Muscle of arm (tissue), 12 donors: ENCODE measurements around the gene ARHGDIA. TPM values are rescaled to one million over a fixed set of nuclear protein-coding genes. Genes with fewer than 3 reads are reported as not detected.

Experiments used
- DNase-seq: peaks from one replicate; pipeline ENCODE4 v3.0.0-alpha.2; 2013
- polyA plus RNA-seq, 12 donors: library from polyadenylated mRNA; unstranded; fragments of 120-200 nt; gene quantifications; one replicate each; pipeline ENCODE4 v1.2.1, GENCODE V29; 2013; ENCODE audit not compliant: insufficient read length in 12 of 12

The ARHGDIA gene
- polyA plus RNA-seq, 12 donors = 114 to 310 (median 158) TPM; not detected in 1

DNA sequence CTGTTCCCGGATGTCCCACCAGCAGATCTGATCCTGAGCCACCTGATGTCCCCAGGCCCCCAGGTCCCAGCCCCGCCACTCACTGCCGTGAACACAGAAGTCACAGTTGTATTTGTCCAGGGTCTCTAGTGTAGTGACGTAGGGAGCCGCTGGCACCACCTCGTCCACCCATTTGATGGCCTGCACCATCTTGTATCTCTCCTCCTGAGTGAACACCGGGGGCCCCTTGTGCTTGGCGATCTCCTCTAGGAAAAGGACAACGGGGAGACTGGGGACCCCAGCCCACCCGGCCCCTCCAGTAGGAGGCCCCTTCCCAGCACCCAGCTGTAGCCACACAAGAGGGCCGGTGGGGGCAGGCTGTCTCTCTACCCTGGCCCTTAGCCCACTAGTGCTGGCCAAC is 37.7 kb upstream of the ARHGDIA start:
- DNase-seq = no peak

DNA sequence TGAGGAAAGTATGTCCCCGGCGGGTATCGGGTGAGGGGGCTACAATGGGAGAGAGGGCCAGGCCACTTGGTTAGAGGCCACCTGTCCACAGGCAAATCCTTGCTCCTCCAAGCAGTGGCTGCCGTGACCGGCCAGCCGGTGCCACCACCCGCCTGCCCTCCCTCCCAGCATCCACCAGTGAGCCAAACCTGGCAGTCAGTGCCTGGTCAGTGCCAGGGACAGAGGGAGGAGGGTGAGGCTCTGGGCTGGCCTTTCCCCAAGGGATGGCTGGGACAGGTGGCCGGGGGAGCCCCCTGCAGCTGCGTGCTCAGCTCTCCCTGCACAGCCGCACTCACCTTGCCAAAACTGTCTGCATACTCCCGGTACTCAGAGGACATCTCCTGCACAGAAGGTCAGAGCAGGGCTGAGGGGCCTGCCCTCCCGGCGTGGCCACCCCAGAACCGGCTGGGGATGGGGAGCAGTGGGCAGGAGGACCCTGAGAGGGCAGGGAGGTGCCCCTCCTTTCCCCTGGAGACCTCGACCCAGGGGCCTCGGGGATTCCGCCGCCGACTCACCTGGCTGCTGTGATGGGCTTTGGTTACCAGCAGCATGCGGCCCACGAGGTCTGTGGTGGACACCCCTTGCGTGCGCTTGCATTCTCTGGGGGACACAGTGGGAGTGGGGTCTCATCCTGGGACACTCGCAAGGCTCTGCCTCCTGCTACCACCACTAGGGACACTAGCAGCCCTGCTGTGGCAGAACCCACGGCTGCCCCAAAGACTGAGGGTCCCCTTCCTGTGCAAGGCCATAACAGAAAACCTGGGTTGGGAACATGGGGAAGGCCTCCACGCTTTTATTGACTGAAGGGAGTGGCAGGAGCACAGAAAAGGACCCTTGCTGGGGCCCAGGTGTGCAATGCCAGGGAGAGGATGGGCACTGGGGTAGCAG is 36.3 kb upstream of the ARHGDIA start:
- no peak for DNase-seq

DNA sequence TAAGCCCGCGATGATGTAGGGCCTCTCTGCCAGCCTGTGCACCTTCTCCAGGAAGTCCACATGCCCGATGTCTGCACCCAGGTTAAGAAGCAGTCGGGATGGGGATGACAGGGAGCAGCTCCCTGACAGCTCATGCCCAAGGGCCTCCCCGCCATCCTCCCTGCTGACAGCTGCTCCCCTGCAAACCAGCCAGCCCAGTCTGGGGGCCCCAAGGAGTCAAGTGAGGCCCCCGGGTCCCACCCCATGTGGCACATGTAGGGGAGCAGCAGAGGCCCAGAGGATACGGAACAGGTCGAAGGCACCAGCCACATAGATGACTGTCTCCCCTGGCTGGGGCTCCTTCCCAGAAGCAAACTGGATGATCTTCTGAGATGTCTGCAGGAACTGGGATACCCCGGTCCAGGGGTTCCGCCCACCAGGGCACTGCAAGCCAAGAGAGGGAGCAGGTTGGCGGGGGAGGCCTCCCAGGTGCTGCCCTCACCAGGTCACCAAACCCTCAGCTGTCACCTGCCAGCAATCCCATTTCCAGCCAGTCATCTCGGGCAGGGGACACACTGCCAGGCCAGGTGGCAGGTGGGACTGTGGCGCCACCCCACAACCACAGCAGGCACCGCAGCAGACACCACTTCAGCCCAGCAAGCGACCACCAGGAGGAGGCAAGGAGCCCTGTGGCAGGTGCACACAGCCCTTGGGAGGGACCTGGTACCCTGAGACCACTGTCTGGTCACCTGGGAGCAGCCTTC is 35.5 kb upstream of the ARHGDIA start:
- no peak for DNase-seq

DNA sequence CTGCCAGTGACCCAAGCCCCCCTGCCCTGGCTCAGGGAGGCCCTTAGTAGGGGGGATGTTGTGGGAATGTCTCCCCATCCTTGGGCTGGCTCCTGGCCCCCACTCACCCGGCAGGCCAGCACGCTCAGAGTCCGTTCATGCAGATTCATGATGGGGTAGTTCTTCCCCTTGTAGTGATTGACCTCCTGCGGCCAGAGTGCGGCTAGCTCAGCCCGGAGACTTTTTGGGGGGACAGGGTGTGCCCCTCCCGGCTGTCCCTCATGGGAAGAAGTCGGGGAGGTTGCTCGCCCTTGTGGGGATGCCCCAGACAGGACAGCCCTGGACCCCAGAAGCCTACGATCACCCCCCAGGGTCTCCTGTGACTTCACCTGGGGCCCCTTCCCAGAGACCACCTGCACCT is 34.9 kb upstream of the ARHGDIA start:
- no peak for DNase-seq

DNA sequence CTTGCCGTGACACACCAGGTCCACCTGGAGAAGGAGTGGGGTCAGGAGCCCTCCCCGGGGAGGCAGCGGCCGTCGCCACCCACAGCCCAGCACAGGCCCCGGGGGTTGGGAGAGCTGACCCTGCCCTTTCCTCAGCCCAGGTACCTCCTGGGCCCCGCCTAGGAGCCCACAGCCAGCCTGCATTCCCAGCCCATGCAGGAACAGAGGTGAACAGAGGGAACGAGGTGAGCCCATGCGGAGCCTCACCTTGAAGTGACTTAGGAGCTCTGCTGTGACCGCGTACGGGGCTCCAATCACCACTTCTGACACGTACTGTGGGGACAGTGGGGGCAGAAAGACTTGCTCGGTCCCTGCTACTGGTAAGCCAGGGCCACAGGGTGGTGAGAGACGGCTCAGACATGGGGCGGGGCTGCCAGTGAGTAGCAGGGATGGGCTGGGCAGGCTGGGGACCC is 34.3 kb upstream of the ARHGDIA start:
- DNase-seq = no peak

DNA sequence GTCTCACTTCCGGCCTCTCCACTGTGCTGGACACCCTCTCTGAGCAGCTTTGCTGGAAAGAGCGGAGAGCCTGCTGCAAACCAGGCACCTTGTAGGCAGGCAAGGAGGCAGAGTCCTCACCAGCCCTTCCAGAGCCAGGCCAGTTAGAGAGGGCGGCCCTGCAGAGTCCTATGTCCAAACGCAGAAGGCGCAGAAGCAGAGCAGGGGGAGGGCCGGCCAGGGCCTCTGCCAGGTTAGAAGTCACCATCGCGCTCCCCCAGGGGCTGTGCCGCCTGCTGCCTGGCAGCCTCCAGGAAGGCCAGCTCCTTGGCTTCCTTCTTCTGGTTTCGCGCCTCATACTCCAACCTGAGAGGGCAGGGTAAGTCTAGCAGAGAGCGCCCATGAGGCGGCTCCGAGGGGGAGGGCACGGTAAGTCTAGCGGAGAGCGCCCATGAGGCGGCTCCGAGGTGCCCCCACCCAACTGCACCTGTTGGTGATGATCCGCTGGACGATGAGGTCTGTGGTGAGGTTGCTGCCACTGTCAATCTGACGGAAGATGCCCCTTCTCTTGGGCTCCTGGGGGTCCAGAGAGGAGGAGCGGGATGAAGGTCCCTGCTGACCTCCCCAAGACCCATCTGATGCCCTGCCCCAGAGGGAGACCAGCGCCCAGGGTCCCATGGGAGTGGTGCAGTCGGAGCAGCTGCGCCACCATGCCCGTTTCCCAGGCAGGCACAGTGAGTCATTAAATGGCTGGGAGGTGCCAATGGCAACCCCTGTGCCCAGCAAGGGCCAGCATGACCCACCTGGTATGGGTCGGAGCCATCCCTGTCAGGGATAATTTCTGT is 33.7 kb upstream of the ARHGDIA start:
- DNase-seq = no peak

DNA sequence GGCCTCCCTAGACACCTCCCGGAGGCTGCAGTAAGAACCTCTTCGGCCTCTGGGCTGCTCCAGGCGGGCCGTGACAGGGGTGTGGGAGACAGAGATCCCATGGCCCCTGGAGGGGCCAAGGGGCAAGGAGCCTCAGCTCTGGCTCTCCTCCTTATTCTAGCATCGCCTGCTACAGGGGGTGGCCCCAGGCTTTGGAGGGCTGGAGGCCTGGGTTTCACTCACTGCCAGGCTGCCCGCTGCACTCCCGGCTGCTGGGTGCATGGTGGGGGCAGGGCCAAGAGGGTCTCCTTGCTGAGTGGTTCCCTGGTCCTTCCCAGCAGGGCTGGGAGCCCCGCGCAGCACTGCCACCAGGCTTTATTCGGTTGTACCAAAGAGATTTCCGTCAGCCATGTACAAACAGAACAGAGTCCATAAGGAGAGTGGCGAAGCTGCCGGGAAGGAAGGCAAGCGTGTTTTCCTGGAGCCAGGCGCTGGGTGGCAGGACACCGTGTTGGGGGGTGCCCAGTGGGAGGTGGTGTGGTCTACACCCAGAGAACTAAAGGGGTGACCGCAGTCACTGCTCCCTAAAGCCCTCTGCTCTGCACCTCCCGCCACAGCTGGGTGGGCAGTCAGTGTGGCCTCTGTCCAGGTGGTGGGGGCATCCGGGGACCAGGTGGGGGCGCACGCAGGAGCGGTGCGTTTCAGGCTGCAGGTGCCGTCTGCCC is 32.9 kb upstream of the ARHGDIA start:
- no peak for DNase-seq

DNA sequence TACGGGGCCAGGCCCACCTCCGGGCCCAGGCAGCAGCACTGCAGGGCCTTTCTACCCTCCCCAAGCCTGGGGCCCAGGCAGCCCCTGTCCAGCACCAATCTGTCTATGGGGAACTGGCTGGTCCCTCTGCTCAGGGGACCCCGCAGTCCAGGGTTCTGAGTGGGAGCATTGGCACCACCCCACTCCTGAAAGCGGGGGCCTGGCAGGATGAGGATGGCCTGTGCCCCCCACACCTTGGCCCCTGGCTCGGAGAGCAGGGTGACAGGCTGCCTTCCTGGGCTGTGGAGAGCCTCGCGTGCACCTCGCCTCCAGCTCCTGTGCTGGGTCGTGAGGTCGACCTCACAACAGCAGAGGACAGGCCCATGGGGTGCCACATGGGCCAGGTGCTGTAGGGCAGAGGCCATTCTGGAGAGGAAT is 32.3 kb upstream of the ARHGDIA start:
- no peak for DNase-seq

DNA sequence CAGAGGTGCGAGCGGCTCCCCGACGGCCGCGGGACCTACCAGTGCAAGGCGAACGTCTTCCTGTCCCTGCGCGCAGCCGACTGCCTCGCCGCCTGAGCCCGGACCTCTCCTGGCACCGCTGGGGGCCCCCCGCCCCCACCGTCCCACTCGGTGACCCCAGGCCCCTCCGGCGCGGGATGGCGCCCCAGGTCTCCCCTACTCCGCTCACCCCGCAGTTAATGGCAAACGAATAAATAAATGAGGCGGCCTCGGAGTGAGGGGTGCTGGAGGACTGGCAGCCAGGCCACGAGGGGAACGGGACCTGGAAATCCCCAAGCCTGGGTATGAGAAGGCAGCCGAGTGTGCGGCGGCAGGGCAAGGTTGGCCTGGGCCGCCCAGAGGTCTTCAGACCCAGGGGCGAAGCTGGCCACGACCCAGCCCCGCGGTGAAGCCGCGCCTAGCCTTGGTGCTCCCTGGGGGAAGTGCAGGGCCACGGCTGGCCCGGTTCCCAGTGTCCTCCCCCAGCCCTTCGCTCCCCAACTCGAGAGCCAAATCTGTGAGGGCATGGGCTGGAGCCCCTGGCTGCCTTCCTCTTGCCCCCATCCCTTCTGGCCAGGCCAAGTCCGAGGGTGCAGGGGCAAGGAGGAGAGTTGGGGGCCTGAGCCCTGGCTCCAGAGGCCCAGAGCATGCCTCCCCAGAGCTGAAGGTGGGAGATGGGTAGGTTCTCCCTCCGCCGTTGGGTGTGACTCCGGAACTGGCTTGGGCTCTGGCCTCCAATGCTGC is 31.7 kb upstream of the ARHGDIA start:
- DNase-seq = no peak

DNA sequence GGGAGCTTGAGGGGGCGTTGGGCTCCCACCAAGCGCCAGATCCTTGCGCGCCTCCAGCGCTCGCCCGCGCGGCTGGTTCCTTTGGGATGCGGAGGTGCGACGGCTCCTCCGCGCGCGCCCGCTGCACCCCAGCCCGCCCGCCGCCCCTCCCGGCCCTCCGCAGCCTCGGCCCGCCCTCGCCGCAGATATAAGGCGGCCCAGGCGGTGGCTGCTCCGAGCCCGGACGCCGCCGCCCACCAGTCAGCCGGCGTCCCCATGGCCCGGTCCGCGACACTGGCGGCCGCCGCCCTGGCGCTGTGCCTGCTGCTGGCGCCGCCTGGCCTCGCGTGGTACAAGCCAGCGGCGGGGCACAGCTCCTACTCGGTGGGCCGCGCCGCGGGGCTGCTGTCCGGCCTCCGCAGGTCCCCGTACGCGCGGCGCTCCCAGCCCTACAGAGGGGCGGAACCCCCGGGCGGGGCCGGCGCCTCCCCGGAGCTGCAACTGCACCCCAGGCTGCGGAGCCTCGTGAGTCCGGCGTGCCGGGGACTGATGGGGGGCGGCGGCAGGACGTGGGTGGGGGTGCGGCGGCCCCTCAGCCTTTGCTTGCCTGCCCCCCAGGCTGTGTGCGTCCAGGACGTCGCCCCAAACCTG is 31.0 kb upstream of the ARHGDIA start, which contains the start of gene NPB:
Gene NPB, plus strand, starts transcription at position 216 of the 630 bp plus-strand sequence. Its CDS starts 40 bp downstream, at position 256.
- no peak for DNase-seq

DNA sequence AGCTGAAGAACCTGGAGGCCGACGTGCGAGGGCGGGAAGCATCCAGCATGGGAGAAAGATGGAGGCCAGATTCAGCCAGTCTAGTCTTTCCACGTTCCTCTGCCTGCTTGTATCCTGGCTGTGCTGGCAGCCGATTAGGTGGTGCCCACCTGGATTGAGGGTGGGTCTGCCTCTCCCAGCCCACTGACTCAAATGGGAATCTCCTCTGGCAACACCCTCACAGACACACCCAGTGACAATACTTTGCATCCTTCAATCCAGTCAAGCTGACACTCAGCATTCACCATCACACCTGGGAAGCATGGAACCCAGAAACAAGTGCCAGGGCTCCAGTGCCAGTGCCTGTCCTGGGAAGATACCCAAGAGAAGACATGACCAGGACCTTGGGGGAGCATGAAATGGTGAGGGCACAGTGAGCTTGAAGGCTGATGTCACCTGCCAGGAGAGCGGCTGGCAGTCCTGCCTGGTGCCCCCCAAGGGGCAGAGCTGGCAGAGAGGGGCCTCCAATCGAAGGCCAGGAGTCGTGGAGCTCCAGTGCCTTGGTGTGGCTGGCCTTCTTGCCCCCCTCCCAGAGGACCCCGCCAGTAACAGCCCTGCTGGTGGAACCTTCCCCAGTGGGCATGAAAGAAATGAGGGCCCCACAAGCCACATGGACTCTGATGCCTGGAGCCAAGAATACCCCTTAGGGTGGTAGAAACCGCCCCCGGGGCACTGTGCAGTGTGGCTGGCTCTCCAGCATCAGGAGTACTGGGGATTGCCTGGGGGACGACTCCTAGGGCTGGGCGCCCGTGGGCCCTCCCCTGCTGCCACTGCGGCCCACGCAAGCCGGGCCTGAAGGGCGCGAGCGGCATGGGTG is 30.3 kb upstream of the ARHGDIA start:
- DNase-seq = no peak

DNA sequence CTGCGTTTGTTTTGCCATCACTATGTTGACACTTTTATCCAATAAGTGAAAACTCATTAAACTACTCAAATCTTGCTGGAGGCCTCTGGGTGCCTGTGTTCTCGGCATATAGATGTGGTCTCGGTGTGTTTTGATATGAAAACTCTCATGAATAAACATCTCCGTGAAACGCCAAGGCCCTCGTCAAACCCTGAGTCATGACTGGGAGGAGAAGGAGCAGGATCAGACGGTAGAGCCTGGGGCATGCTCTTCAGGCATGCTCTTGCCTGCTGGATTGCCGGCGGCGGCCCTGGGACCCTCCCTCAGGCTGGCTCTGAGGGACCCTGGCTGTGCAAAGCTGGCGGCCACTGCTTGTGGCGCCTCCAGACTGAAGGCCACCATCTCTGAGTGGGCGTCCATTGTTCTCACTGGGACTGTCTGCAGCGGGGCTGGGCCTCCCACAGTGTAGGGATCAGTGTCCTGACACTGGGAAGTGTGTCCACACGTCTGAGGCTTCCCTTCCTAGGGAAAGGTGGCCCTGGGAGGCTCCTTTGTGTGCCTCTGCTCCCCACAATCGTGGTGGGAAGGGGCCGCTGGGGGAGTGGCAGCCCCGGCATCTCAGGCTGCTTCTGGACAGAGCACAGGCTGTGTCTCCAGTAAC is 29.2 kb upstream of the ARHGDIA start:
- no peak for DNase-seq

DNA sequence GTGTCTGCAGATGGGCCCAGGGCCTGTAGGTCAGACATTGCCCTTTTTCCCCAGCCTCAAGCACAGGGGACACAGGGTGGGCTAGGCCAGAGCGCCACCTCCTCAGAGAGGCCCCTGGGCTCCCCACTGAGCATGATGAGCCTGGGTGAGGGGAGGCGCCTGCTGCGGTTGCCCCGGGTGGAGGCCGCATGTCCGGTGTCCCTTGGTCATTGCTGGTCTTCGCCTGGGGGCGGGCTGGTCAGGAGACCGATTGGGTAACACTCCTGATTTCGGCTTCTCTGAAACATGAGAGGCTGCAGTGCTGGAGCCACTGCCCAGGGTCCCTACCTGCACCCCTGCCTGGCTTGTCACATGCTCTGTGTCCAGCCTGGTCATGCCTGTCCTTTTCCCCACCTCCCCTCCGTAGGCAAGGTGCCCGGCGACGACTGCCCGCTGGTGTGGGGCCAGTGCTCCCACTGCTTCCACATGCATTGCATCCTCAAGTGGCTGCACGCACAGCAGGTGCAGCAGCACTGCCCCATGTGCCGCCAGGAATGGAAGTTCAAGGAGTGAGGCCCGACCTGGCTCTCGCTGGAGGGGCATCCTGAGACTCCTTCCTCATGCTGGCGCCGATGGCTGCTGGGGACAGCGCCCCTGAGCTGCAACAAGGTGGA is 28.5 kb upstream of the ARHGDIA start:
- no peak for DNase-seq

DNA sequence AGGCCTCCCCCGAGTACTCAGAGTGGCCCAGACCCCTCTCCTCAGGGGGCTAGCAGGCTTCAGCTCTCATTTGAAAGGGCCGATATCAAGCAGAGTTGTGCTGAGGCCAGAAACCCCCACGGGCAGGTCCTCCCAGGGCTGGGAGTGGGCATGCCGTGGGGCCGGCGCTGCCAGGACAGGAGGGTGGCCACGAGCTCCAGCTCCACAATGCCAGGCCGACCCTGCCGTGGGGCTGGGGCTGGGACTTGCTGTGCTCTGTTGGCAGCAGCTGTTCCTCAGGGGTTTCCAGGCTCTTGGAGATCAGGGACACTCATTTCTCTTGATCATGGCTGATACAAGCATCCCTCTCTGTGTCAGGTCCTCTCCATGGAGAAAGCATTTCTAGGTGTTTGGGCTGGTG is 27.7 kb upstream of the ARHGDIA start:
- DNase-seq = no peak

DNA sequence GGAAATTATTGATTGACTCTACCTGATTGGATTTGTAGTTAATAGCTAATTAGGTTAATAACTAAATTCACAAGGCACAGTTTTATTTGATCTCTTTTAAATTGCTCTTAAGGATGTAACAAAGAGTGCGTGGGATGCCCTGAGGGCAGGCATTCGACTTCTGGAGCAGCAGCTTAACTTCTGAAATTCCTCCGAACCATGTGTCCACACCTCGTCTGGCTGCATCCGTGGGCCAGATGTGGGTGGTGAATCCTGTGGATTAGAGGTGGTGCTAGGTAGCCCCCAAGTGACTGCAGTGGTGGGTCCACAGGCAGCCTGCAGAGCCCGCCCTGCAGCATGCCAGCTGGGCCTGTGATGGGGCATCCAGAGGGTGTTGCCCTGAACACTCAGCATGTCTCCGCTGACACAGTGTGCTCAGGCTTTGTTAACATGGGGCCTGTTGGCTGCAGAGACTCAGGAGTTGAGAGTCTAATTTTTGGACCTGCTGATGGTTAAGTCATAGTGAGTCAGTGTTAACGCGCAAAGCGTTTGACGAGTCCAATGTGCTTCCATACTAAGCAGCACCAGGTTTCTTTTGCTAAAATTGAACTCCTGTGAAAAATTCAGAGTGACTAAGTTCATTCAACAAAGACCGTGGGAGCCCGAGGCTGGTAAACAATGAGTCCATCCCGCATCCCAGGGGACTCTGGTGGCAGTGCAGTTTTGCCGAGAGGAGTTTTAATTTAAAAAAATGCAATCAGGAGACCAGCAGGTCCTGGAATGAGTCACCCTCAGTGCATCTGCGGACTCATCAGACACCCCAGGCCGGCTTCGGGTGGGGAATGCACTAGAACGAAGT is 27.1 kb upstream of the ARHGDIA start:
- DNase-seq = no peak

DNA sequence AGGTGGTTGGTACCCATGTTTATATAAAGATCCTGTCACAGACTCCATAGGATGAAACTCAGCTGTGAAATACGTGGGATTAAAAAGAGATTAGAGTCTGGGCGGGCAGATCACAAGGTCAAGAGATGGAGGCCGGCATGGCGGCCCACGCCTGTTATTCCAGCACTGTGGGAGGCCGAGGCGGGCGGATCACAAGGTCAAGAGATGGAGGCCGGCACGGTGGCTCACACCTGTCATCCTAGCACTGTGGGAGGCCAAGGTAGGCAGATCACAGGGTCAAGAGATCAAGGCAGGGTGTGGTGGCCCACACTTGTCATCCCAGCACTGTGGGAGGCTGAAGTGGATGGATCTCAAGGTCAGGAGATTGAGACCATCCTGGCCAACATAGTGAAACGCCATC is 24.3 kb upstream of the ARHGDIA start:
- DNase-seq = no peak

DNA sequence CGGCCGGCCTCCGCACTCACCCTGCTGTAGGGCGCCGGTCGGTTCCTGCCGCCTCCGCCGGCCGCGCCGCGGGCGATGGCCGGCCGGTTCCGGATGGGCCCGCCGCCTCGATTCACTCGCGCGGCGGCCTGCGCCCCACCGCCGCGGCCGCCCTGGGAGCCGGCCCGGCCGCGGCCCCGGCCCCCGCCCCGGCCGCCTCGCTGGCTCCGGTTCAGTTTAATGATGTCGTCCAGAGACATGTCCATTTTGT is 20.1 kb upstream of the ARHGDIA start:
- no peak for DNase-seq
